Liver (tissue), 9 donors: ENCODE results near the gene DGKD. TPM values are rescaled to one million over a fixed set of nuclear protein-coding genes. Genes with fewer than 3 reads are reported as not detected.

Experiments
- DNase-seq: peaks from one replicate; pipeline ENCODE4 v3.0.0-alpha.2; 2017; ENCODE audit warnings: low spot score
- H3K27ac ChIP-seq, 2 donors: one replicate each; pipeline ENCODE4 v1.7.0; 2013; ENCODE audit warnings: inconsistent platforms in 2 of 2, low read length in 2 of 2, control low read depth in 1 of 2, low read depth in 1 of 2, mild to moderate bottlenecking in 1 of 2
- H3K27me3 ChIP-seq, 4 donors: one replicate each; pipeline versions ENCODE4 v1.6.1 to v1.7.0; 2013; ENCODE audit warnings: low read length in 3 of 4, inconsistent platforms in 1 of 4, mild to moderate bottlenecking in 1 of 4, moderate library complexity in 1 of 4; ENCODE audit not compliant: control insufficient read depth in 4 of 4, insufficient read depth in 4 of 4
- H3K36me3 ChIP-seq, 4 donors: one replicate each; pipeline versions ENCODE4 v1.6.1 to v1.7.0; 2013; ENCODE audit warnings: low read length in 3 of 4, mild to moderate bottlenecking in 3 of 4, low read depth in 1 of 4, moderate library complexity in 1 of 4; ENCODE audit not compliant: control insufficient read depth in 4 of 4, insufficient read depth in 3 of 4
- H3K4me1 ChIP-seq, 4 donors: one replicate each; pipeline versions ENCODE4 v1.6.1 to v1.7.0; 2013; ENCODE audit warnings: low read length in 3 of 4, mild to moderate bottlenecking in 3 of 4, moderate library complexity in 1 of 4; ENCODE audit not compliant: control insufficient read depth in 4 of 4, insufficient read depth in 4 of 4
- H3K4me3 ChIP-seq, 3 donors: one replicate each; pipeline versions ENCODE4 v1.6.1 to v1.7.0; 2013; ENCODE audit warnings: low read length in 3 of 3, control low read depth in 1 of 3, low read depth in 1 of 3, mild to moderate bottlenecking in 1 of 3
- H3K9ac ChIP-seq, 2 donors: one replicate each; pipeline ENCODE4 v1.7.0; 2013; ENCODE audit warnings: low read length in 2 of 2, mild to moderate bottlenecking in 2 of 2, moderate library complexity in 2 of 2, control low read depth in 1 of 2, low read depth in 1 of 2
- H3K9me3 ChIP-seq, 4 donors: one replicate each; pipeline versions ENCODE4 v1.6.1 to v1.7.0; 2013; ENCODE audit warnings: low read length in 3 of 4; ENCODE audit not compliant: control insufficient read depth in 4 of 4
- CTCF ChIP-seq: fragments of 150-350 bp; IDR thresholded peaks from 2 replicates; pipeline ENCODE4 v1.5.1; 2017; ENCODE audit warnings: improper control_type of control experiment, low read depth, low read length; ENCODE audit not compliant: missing input control
- FOXA1 ChIP-seq: IDR thresholded peaks from 2 replicates; pipeline ENCODE4 v1.6.1; 2016; ENCODE audit warnings: antibody characterized with exemption
- GABPA ChIP-seq, 2 donors: IDR thresholded peaks in 1 of 2; conservative IDR thresholded peaks in 1 of 2; 2 replicates each; pipeline ENCODE4 v1.6.1; 2016; ENCODE audit warnings: antibody characterized with exemption in 2 of 2, mild to moderate bottlenecking in 1 of 2, moderate library complexity in 1 of 2
- HNF4A ChIP-seq, 2 donors: conservative IDR thresholded peaks; 2 replicates each; pipeline ENCODE4 v1.6.1; 2016; ENCODE audit warnings: antibody characterized with exemption in 2 of 2, mild to moderate bottlenecking in 2 of 2
- HNF4G ChIP-seq: IDR thresholded peaks from 2 replicates; pipeline ENCODE4 v1.6.1; 2016; ENCODE audit warnings: antibody characterized with exemption
- JUND ChIP-seq, 2 donors: IDR thresholded peaks; 2 replicates each; pipeline ENCODE4 v1.6.1; 2016; ENCODE audit warnings: antibody characterized with exemption in 2 of 2
- MAX ChIP-seq: IDR thresholded peaks from 2 replicates; pipeline ENCODE4 v1.6.1; 2016; ENCODE audit warnings: antibody characterized with exemption
- NR2F2 ChIP-seq: IDR thresholded peaks from 2 replicates; pipeline ENCODE4 v1.6.1; 2016; ENCODE audit warnings: antibody characterized with exemption
- RAD21 ChIP-seq, 2 donors: IDR thresholded peaks; 2 replicates each; pipeline ENCODE4 v1.6.1; 2016; ENCODE audit warnings: antibody characterized with exemption in 2 of 2, mild to moderate bottlenecking in 2 of 2
- REST ChIP-seq: IDR thresholded peaks from 2 replicates; pipeline ENCODE4 v1.6.1; 2016; ENCODE audit warnings: antibody characterized with exemption, mild to moderate bottlenecking
- RXRA ChIP-seq, 2 donors: IDR thresholded peaks; 2 replicates each; pipeline ENCODE4 v1.6.1; 2017 to 2018; ENCODE audit warnings: antibody characterized with exemption in 2 of 2, mild to moderate bottlenecking in 1 of 2
- TAF1 ChIP-seq: conservative IDR thresholded peaks from 2 replicates; pipeline ENCODE4 v1.6.1; 2016; ENCODE audit warnings: antibody characterized with exemption, mild to moderate bottlenecking
- YY1 ChIP-seq: IDR thresholded peaks from 2 replicates; pipeline ENCODE4 v1.6.1; 2016; ENCODE audit warnings: antibody characterized with exemption, mild to moderate bottlenecking
- ZBTB33 ChIP-seq: IDR thresholded peaks from 2 replicates; pipeline ENCODE4 v1.6.1; 2016; ENCODE audit warnings: antibody characterized with exemption
- WGBS: extraction: QIAGEN DNeasy Blood & Tissue Kit; methylation state at CpG from one replicate; pipeline ENCODE4 v1.1.7; 2013; 5-methylcytosine and 5-hydroxymethylcytosine counted together
- polyA plus RNA-seq, 2 donors: library from polyadenylated mRNA; stranded (reverse) in 1 of 2; unstranded in 1 of 2; fragments of 200-250 nt in 1 of 2; fragments of >200 nt in 1 of 2; fragmentation: Nextera tagmentation in 1 of 2; extraction: Ambion mirVana in 1 of 2; gene quantifications; one replicate each; pipeline versions ENCODE4 v1.2.1 to v1.2.3, GENCODE V29; 2013 to 2015
- total RNA-seq, 2 donors: library from RNA; depleted of rRNA; stranded (reverse); fragments of >200 nt; gene quantifications; one replicate each; pipeline ENCODE4 v1.2.3, GENCODE V29; 2014
- donor health status: healthy.
- donor health status: healthy.
- donor health status: healthy.
- donor health status: healthy.
- donor health status: healthy.

Gene DGKD
- total and polyA plus RNA-seq, 4 donors: 4.8 to 16.4 (median 8.2) TPM

- Histone ChIP-seq H3K4me3 (no peak overlapping the region), H3K9ac (no peak overlapping the region), H3K4me1 (no peaks in the 10 kb centered on the region), H3K27ac (no peak overlapping the region), H3K9me3 (no peaks in the 10 kb centered on the region), H3K27me3 (no peaks in the 10 kb centered on the region), H3K36me3 (peaks cover 0 to 53% (median 15%) of the 10 kb centered on the region in 4 donors)
- WGBS: 83% methylated on average over 22 of the region's 22 CpGs
- DNase-seq: no peak
- TF ChIP-seq JUND (IDR thresholded peaks at IDR 0.05) (no peak), RXRA (IDR thresholded peaks at IDR 0.05) (no peak), TAF1 (no peak), REST (no peak), HNF4A (conservative IDR thresholded peaks at IDR 0.05) (no peak), FOXA1 (no peak), YY1 (no peak), RAD21 (IDR thresholded peaks at IDR 0.05) (no peak), MAX (no peak)
Measured at GRCh38 chr2:233474308-233475160, 120.2 kb downstream of the DGKD start.

- no peak for DNase-seq
- no peak overlapping the region for H3K4me3 ChIP-seq
- no peaks in the 10 kb centered on the region for H3K9me3 ChIP-seq
- peaks cover 2 to 59% (median 16%) of the 10 kb centered on the region in 4 donors for H3K36me3 ChIP-seq
- no peaks in the 10 kb centered on the region for H3K27me3 ChIP-seq
- WGBS: 97% methylated on average over 14 of the region's 14 CpGs
- H3K27ac ChIP-seq: no peak overlapping the region
- no peaks in the 10 kb centered on the region for H3K4me1 ChIP-seq
- no peak overlapping the region for H3K9ac ChIP-seq
- no peak for TF ChIP-seq NR2F2
- no peak for TF ChIP-seq HNF4G
- TF ChIP-seq ZBTB33: no peak
- no peak for TF ChIP-seq TAF1
- TF ChIP-seq RAD21 (IDR thresholded peaks at IDR 0.05): no peak
- TF ChIP-seq HNF4A (conservative IDR thresholded peaks at IDR 0.05): no peak
- no peak for TF ChIP-seq REST
- no peak for TF ChIP-seq JUND (IDR thresholded peaks at IDR 0.05)
- TF ChIP-seq GABPA (IDR thresholded peaks at IDR 0.05 in 1 of 2, conservative IDR thresholded peaks at IDR 0.05 in 1 of 2): no peak
- TF ChIP-seq CTCF: no peak
- TF ChIP-seq FOXA1: no peak
Measured at GRCh38 chr2:233476063-233476410, 121.7 kb downstream of the DGKD start.
